Upper lobe of right lung (tissue), 1 donor: ENCODE data around the gene ANKRA2. TPM values are rescaled to one million over a fixed set of nuclear protein-coding genes. Genes with fewer than 3 reads are reported as not detected.

Source experiments
- ATAC-seq: fragments of 200-7000 bp; cut with Tn5 transposase; one replicate; pipeline ENCODE4 v1.9.1; 2020; ENCODE audit warnings: mild to moderate bottlenecking, moderate library complexity
- DNase-seq: peaks from one replicate; pipeline ENCODE4 v3.0.0-alpha.2; 2020
- H3K27ac ChIP-seq: fragments of 200-600 bp; one replicate; pipeline ENCODE4 v1.8.0; 2022
- H3K27me3 ChIP-seq: fragments of 200-600 bp; one replicate; pipeline ENCODE4 v1.8.0; 2022; ENCODE audit warnings: mild to moderate bottlenecking
- H3K36me3 ChIP-seq: fragments of 200-600 bp; one replicate; pipeline ENCODE4 v1.8.0; 2022
- H3K4me1 ChIP-seq: fragments of 200-600 bp; one replicate; pipeline ENCODE4 v1.8.0; 2022
- H3K4me3 ChIP-seq: fragments of 200-600 bp; one replicate; pipeline ENCODE4 v1.8.0; 2022; ENCODE audit warnings: mild to moderate bottlenecking
- H3K9me3 ChIP-seq: fragments of 200-600 bp; one replicate; pipeline ENCODE4 v1.8.0; 2022
- intact Hi-C: fragments of 100-400 bp; cut with DNase I; formaldehyde crosslinking; loops from one replicate; pipeline ENCODE4 v1.11.0; 2022
- total RNA-seq: library from RNA; stranded (reverse); fragmentation: NEBNext Ultra II Directional; extraction: Animal tissue kit (Norgen Biotek cat#: 25700); gene quantifications from one replicate; pipeline ENCODE4 v1.2.1, GENCODE V29; 2021
- TF ChIP-seq, protein P1 (sequence below): fragments of 200-600 bp; IDR thresholded peaks from one replicate; pipeline ENCODE4 v1.8.0; 2022; ENCODE audit warnings: antibody characterized with exemption
- donor health status: DM: no; HTN: yes; CAD: no; lungs with severe emphysema.

The ANKRA2 gene
- total RNA-seq, 1 donor from 2014 or later, result 24.0 TPM

DNA sequence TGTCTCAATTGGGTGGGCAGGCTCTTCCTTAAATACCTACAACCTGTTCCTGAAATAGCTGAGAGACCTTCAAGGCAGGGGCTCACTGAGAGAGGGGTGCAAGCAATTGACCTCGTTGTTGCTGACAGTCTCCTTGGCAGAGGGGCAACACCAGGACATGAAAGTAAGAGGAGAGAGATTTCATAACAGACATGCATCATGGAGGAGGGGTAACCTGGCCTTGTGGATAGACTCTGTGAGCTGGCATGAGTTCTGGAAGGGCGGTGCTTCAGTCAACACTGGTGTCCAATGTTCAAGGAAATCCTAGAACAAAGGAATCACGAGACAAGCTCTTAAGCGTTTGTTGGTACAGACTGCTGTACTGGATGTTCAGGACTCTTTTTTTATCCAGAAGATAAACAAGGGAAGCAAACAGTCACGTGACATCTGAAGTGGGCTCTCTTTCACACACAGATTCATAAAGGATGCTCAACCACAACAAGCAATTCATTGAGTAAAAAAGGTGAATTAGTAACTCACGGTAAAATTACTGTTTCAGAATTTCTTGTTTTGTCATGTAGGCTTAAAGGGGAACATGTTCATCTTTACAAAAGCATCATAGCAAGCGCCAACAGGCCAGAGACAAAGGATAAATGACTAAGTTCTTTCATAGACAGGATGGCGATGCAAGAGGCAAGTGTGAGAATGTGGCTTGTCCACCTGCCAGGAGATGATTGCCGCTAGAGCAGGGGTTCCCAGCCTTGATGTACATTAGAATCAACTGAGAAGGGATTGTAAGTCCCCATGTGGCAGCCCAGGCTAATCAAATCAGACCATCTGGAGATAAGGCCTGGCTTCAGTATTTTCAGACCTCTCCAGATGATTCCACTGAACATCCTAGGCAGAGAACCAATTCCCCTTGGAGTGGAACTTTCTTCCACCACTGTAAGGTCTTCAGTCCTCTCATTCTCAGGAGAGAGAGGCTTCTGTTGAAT lies 20.7 kb downstream of the ANKRA2 start:
- H3K36me3 ChIP-seq, result no peaks in the 10 kb centered on the region
- H3K27ac ChIP-seq, result peak overlapping the region; percentile 42
- H3K4me3 ChIP-seq, result no peak overlapping the region
- TF ChIP-seq, protein P1, sequence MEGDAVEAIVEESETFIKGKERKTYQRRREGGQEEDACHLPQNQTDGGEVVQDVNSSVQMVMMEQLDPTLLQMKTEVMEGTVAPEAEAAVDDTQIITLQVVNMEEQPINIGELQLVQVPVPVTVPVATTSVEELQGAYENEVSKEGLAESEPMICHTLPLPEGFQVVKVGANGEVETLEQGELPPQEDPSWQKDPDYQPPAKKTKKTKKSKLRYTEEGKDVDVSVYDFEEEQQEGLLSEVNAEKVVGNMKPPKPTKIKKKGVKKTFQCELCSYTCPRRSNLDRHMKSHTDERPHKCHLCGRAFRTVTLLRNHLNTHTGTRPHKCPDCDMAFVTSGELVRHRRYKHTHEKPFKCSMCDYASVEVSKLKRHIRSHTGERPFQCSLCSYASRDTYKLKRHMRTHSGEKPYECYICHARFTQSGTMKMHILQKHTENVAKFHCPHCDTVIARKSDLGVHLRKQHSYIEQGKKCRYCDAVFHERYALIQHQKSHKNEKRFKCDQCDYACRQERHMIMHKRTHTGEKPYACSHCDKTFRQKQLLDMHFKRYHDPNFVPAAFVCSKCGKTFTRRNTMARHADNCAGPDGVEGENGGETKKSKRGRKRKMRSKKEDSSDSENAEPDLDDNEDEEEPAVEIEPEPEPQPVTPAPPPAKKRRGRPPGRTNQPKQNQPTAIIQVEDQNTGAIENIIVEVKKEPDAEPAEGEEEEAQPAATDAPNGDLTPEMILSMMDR, result no peak
- intact Hi-C loops, result no loop called here
- DNase-seq (peak; percentile 67), ATAC-seq (peak; percentile 90)
- peaks cover 13% of the 10 kb centered on the region for H3K4me1 ChIP-seq
- no peaks in the 10 kb centered on the region for H3K27me3 ChIP-seq
- H3K9me3 ChIP-seq, result no peaks in the 10 kb centered on the region

DNA sequence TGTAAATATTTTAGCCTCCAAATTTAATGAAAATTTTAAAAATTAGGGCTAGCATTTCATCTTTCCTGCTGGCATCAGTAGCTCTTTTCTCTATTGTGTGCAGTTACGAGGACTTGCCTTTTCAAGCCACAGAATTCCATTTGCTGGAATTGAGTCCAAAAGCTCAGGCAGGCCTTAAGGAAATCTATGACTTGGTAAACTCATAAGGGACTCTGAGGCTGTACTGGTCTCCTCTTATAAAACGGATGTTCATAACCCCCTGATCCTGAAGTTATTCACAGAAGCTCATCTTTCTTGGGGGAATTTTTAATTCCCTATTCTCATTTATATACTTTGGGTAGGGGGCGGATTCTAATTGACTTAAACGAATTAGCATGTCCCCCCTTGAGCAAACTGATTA lies 23.4 kb downstream of the ANKRA2 start:
- no peaks in the 10 kb centered on the region for H3K27me3 ChIP-seq
- H3K27ac ChIP-seq, result peak overlapping the region; percentile 72
- DNase-seq (no peak), ATAC-seq (no peak)
- intact Hi-C loops, result no loop called here
- H3K4me3 ChIP-seq, result no peak overlapping the region
- no peaks in the 10 kb centered on the region for H3K9me3 ChIP-seq
- H3K36me3 ChIP-seq, result no peaks in the 10 kb centered on the region
- TF ChIP-seq, protein P1, result no peak
- H3K4me1 ChIP-seq, result peaks cover 13% of the 10 kb centered on the region

GRCh38 chr5:73540192-73540591 lies 25.2 kb downstream of the ANKRA2 start:
- Histone ChIP-seq H3K9me3 (no peaks in the 10 kb centered on the region), H3K36me3 (no peaks in the 10 kb centered on the region), H3K27ac (no peak overlapping the region), H3K4me3 (no peak overlapping the region), H3K4me1 (peaks cover 13% of the 10 kb centered on the region), H3K27me3 (no peaks in the 10 kb centered on the region)
- TF ChIP-seq, protein P1, result no peak
- DNase-seq, result no peak
- intact Hi-C loops, result no loop called here
- ATAC-seq, result no peak

DNA sequence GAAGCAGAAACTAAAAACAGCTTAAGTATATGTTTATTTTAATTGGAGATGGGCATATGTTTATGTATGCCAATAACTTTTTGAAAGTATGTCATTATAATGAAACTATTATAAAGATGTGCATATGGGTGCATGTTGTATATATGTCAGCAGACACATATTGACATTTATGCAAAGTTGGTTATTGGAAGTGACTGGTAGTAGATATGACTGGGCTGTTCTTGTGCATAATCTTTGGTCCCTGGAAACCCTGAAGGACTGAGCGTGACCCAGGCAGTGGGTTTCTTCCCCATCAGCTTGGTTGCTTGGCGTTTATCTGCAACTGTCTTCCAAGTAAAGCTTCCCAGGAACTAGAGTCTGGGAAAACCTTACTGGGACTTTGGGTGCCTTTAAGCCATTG lies 25.7 kb downstream of the ANKRA2 start:
- no peak overlapping the region for H3K27ac ChIP-seq
- no peaks in the 10 kb centered on the region for H3K27me3 ChIP-seq
- peaks cover 10% of the 10 kb centered on the region for H3K4me1 ChIP-seq
- TF ChIP-seq, protein P1, result no peak
- H3K36me3 ChIP-seq, result no peaks in the 10 kb centered on the region
- ATAC-seq (no peak), DNase-seq (no peak)
- intact Hi-C loops, result no loop called here
- H3K9me3 ChIP-seq, result no peaks in the 10 kb centered on the region
- H3K4me3 ChIP-seq, result no peak overlapping the region

- Histone ChIP-seq H3K9me3 (no peaks in the 10 kb centered on the region), H3K27ac (no peak overlapping the region), H3K4me1 (no peaks in the 10 kb centered on the region), H3K4me3 (no peak overlapping the region), H3K36me3 (no peaks in the 10 kb centered on the region), H3K27me3 (no peaks in the 10 kb centered on the region)
- intact Hi-C loops, result no loop called here
- DNase-seq, result no peak
- no peak for ATAC-seq
- TF ChIP-seq, protein P1, result no peak
These were observed 30.5 kb downstream of the ANKRA2 start for GRCh38 chr5:73534971-73535370.
